Measurements from ENCODE around the gene ZNF367.

ZNF367 gene

GRCh38 chr9:96399325-96399633 is 18.9 kb downstream of the ZNF367 start:
- H3K27ac Mint-ChIP-seq = peak overlapping the region; percentile 20
- DNase-seq (no peak), ATAC-seq (replicated peaks) (no peak)
- peaks cover 3 to 9% of the 10 kb centered on the region in 2 donors for H3K9me3 Mint-ChIP-seq
- peaks cover 5 to 24% of the 10 kb centered on the region in 2 donors for H3K36me3 Mint-ChIP-seq
- H3K4me1 Mint-ChIP-seq = peaks cover 13 to 24% of the 10 kb centered on the region in 2 donors
- no peak overlapping the region for H3K4me3 Mint-ChIP-seq
- H3K27me3 Mint-ChIP-seq = no peaks in the 10 kb centered on the region

GRCh38 chr9:96398582-96399324 is 19.4 kb downstream of the ZNF367 start:
- no peaks in the 10 kb centered on the region for H3K27me3 Mint-ChIP-seq
- H3K36me3 Mint-ChIP-seq = peaks cover 6 to 24% of the 10 kb centered on the region in 2 donors
- H3K4me3 Mint-ChIP-seq = no peak overlapping the region
- H3K27ac Mint-ChIP-seq = peak overlapping the region; percentile 20
- no peak for DNase-seq
- H3K9me3 Mint-ChIP-seq = peaks cover 3 to 9% of the 10 kb centered on the region in 2 donors
- peaks cover 13 to 24% of the 10 kb centered on the region in 2 donors for H3K4me1 Mint-ChIP-seq
- ATAC-seq (replicated peaks) = no peak

DNA sequence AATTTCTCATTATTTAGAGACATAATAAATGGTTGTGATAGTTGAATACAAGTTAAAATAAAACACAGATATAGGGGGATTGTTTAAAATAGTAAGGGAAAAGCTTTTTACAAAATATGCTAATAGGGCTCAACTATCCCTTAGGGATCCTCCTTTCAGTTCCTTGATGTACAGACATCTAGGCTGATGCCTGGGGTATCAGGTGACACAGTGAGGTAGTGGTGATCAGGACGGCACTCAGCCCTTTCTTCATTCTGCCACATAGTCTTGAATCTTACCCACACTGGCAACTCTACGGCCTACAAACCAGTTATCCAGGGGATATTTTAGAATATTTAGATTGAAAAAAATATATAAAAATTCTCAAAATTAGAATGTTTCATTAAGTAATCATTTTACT is 22.2 kb downstream of the ZNF367 start:
- H3K27ac Mint-ChIP-seq = no peak overlapping the region
- H3K4me3 Mint-ChIP-seq = no peak overlapping the region
- peaks cover 9 to 27% of the 10 kb centered on the region in 2 donors for H3K36me3 Mint-ChIP-seq
- no peaks in the 10 kb centered on the region for H3K27me3 Mint-ChIP-seq
- H3K9me3 Mint-ChIP-seq = peaks cover 3 to 9% of the 10 kb centered on the region in 2 donors
- DNase-seq = no peak
- no peak for ATAC-seq (replicated peaks)
- H3K4me1 Mint-ChIP-seq = peaks cover 13 to 24% of the 10 kb centered on the region in 2 donors

DNA sequence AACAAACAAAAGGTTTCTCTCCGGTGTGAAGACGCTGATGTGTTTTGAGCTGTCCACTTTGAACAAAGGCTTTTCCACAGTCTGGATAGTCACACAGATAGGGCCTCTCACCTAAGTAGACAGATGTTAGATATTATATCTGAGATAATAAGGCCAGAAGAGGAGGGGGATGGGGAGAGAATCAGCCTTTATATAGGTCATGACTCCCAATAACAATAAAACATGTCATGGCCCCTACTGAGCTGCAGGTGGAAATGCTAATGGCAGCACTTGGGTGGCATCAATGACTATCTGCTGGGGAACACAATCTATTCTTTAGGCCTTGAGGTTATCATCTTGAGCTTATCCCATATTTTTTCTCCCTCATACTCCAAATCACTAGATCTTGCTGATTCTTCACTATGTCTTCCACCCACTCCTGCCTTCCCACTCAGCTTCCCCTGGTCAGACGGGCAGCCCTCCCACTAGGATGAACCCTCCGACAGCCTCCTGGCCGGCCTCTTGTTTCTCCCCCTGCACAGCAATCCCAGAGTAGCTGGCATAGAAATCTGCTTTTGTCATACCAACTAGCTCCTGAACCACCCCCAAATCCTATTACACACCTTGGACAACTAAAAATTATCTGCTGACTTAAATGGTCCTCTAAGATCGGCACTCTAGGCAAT is 23.2 kb downstream of the ZNF367 start:
- Mint-ChIP-seq H3K36me3 (peaks cover 10 to 22% of the 10 kb centered on the region in 2 donors), H3K27me3 (no peaks in the 10 kb centered on the region), H3K27ac (no peak overlapping the region), H3K9me3 (peaks cover 0 to 3% of the 10 kb centered on the region in 2 donors), H3K4me1 (peaks cover 10 to 17% of the 10 kb centered on the region in 2 donors), H3K4me3 (no peak overlapping the region)
- ATAC-seq (replicated peaks) (no peak), DNase-seq (no peak)

DNA sequence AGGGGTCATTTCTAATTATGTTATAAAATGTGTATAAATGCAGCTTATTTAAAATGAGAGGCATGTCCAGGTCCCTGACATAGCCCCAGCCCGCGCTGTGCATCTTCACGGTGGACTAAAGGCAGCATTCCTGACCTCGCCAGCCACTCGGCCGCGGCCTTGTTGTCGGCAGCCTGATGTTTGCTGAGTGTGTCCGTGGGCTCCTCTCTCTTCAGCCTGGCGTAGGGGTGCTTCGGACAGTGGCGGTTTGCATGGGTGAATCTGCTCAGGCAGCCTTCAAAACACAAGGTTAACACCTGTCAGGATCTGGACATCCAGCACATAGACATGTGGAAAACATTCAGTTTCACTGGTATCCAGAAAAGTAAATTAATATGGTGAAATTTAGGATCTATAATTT is 25.9 kb downstream of the ZNF367 start:
- no peak for DNase-seq
- no peak overlapping the region for H3K4me3 Mint-ChIP-seq
- no peaks in the 10 kb centered on the region for H3K9me3 Mint-ChIP-seq
- H3K27ac Mint-ChIP-seq = no peak overlapping the region
- H3K4me1 Mint-ChIP-seq = no peaks in the 10 kb centered on the region
- no peaks in the 10 kb centered on the region for H3K27me3 Mint-ChIP-seq
- no peak for ATAC-seq (replicated peaks)
- peaks cover 10 to 17% of the 10 kb centered on the region in 2 donors for H3K36me3 Mint-ChIP-seq

DNA sequence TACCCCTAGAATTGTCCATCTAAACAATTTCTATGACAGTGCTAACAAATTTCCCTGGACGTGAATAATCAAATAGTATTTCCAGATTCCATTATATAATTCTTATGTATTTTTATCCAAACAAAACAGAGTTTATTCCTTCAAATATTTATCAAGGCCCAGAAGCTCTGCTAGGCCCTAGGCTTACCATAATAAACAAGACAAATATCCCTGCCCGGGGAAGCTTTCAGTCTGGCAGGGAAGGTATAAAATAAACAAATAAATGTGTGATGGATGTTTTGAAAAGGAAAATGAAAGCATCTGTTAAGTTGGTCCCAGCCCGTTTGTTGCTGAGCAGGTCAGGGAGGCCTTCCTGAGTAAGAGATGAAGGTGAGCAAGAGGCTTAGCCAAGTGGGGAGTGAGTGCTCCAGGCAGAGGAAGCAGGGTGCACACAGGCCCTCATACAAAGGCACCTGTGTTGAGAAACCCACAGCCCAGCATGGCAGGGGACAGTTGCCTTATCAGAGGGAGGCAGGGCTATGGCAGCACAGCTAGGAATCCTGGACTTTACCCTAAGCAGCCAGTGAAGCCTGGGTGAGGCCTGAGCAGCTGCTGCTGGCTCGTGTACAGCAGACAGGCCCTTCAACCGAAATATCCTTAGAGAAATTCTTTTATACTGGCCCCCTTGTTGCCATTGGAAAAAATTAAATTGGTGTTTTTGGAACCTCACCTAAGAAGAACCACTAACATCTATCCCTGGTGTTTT is 27.0 kb downstream of the ZNF367 start:
- Mint-ChIP-seq H3K9me3 (no peaks in the 10 kb centered on the region), H3K36me3 (peaks cover 13 to 21% of the 10 kb centered on the region in 2 donors), H3K27ac (no peak overlapping the region), H3K27me3 (no peaks in the 10 kb centered on the region), H3K4me3 (no peak overlapping the region), H3K4me1 (no peaks in the 10 kb centered on the region)
- DNase-seq (no peak), ATAC-seq (replicated peaks) (no peak)

- H3K27me3 Mint-ChIP-seq = no peaks in the 10 kb centered on the region
- no peaks in the 10 kb centered on the region for H3K9me3 Mint-ChIP-seq
- H3K36me3 Mint-ChIP-seq = peaks cover 14 to 17% of the 10 kb centered on the region in 2 donors
- ATAC-seq (replicated peaks) (no peak), DNase-seq (no peak)
- no peak overlapping the region for H3K27ac Mint-ChIP-seq
- no peak overlapping the region for H3K4me3 Mint-ChIP-seq
- peaks cover 0 to 7% of the 10 kb centered on the region in 2 donors for H3K4me1 Mint-ChIP-seq
Observed at GRCh38 chr9:96388144-96388543, 30.0 kb downstream of the ZNF367 start.

- no peak for DNase-seq
- H3K27me3 Mint-ChIP-seq = peaks cover 8 to 12% of the 10 kb centered on the region in 2 donors
- H3K4me3 Mint-ChIP-seq = no peak overlapping the region
- peaks cover 5 to 12% of the 10 kb centered on the region in 2 donors for H3K4me1 Mint-ChIP-seq
- ATAC-seq (replicated peaks) = no peak
- H3K36me3 Mint-ChIP-seq = peaks cover 9 to 16% of the 10 kb centered on the region in 2 donors
- no peak overlapping the region for H3K27ac Mint-ChIP-seq
- no peaks in the 10 kb centered on the region for H3K9me3 Mint-ChIP-seq
Observed at GRCh38 chr9:96386157-96386556, 32.0 kb downstream of the ZNF367 start.

GRCh38 chr9:96383165-96383942 is 34.8 kb downstream of the ZNF367 start, which contains the start of gene SLC35D2:
TSS of gene SLC35D2 (minus strand) at chr9:96383711. CDS start at chr9:96383634, 77 bp downstream.
- DNase-seq = no peak
- peak within 1 kb of the TSS; percentile 77 to 84 for H3K4me3 Mint-ChIP-seq
- no peaks in the 10 kb centered on the region for H3K9me3 Mint-ChIP-seq
- peaks cover 6 to 13% of the 10 kb centered on the region in 2 donors for H3K36me3 Mint-ChIP-seq
- H3K27ac Mint-ChIP-seq = peak within 1 kb of the TSS; percentile 31
- H3K4me1 Mint-ChIP-seq = peaks cover 5 to 12% of the 10 kb centered on the region in 2 donors
- ATAC-seq (replicated peaks) = peak; percentile 71 to 72
- peaks cover 13 to 14% of the 10 kb centered on the region in 2 donors for H3K27me3 Mint-ChIP-seq

GRCh38 chr9:96382839-96383164 is 35.4 kb downstream of the ZNF367 start:
- Mint-ChIP-seq H3K27ac (peak overlapping the region; percentile 25), H3K9me3 (no peaks in the 10 kb centered on the region), H3K27me3 (peaks cover 13 to 14% of the 10 kb centered on the region in 2 donors), H3K36me3 (peaks cover 6 to 13% of the 10 kb centered on the region in 2 donors), H3K4me1 (peaks cover 5 to 12% of the 10 kb centered on the region in 2 donors), H3K4me3 (peak overlapping the region; percentile 70 to 80)
- ATAC-seq (replicated peaks) (no peak), DNase-seq (no peak)

- Mint-ChIP-seq H3K4me1 (peaks cover 5 to 12% of the 10 kb centered on the region in 2 donors), H3K36me3 (peaks cover 6 to 13% of the 10 kb centered on the region in 2 donors), H3K4me3 (no peak overlapping the region), H3K27ac (no peak overlapping the region), H3K9me3 (no peaks in the 10 kb centered on the region), H3K27me3 (peaks cover 13 to 14% of the 10 kb centered on the region in 2 donors)
- DNase-seq (no peak), ATAC-seq (replicated peaks) (no peak)
Observed at GRCh38 chr9:96382175-96382574, 36.0 kb downstream of the ZNF367 start.

DNA sequence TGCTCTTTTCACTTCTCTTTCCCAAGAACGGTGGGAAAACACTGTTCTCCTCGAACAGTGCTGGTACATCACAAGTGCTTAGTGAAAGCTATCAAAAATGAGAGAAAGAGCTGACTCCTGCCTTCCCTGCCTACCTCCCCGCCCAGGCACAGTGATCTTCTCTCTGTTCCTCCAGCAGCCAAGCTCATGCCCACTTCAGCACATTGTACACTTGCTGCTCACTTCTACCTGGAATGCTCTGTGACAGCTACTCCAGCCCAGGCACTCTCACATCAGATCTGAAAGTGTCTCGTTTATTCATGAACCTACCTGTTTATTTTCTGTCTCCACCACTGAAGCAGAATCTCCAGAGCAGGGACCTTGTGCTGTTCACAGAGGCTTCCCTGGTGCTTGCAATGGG is 36.5 kb downstream of the ZNF367 start:
- H3K36me3 Mint-ChIP-seq = peaks cover 5 to 12% of the 10 kb centered on the region in 2 donors
- H3K27me3 Mint-ChIP-seq = peaks cover 13 to 14% of the 10 kb centered on the region in 2 donors
- peaks cover 5 to 12% of the 10 kb centered on the region in 2 donors for H3K4me1 Mint-ChIP-seq
- no peak overlapping the region for H3K4me3 Mint-ChIP-seq
- no peaks in the 10 kb centered on the region for H3K9me3 Mint-ChIP-seq
- DNase-seq (no peak), ATAC-seq (replicated peaks) (no peak)
- no peak overlapping the region for H3K27ac Mint-ChIP-seq

DNA sequence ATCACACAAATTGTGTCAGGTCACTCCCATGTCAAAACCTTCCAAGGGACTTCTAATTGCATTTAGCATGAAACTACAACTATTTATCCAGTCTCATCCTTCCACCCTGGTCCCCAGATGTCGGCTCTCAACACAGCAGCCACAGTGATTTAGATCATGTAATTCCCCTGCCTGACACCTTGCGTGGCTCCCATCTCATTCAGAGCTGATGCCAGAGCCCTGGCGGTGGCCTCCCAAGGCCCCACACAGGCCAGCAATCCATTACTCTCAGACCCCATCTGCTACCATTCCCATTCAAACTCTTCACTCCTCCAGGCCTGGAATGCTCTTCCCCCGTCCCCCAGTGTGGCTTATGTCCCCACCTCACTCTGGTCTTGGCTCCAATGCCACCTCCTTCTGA is 37.0 kb downstream of the ZNF367 start:
- DNase-seq = no peak
- Mint-ChIP-seq H3K36me3 (peaks cover 3 to 10% of the 10 kb centered on the region in 2 donors), H3K27ac (no peak overlapping the region), H3K9me3 (no peaks in the 10 kb centered on the region), H3K4me3 (no peak overlapping the region), H3K27me3 (peaks cover 13 to 14% of the 10 kb centered on the region in 2 donors), H3K4me1 (peaks cover 5 to 12% of the 10 kb centered on the region in 2 donors)
- no peak for ATAC-seq (replicated peaks)

GRCh38 chr9:96379461-96379860 is 38.7 kb downstream of the ZNF367 start:
- Mint-ChIP-seq H3K27ac (no peak overlapping the region), H3K9me3 (peaks cover 0 to 2% of the 10 kb centered on the region in 2 donors), H3K4me1 (peaks cover 5 to 12% of the 10 kb centered on the region in 2 donors)

More at GRCh38 chr9:96379461-96379860, 38.7 kb downstream of the ZNF367 start:
- peaks cover 3 to 8% of the 10 kb centered on the region in 2 donors for H3K36me3 Mint-ChIP-seq
- DNase-seq (no peak), ATAC-seq (replicated peaks) (no peak)
- peaks cover 13 to 14% of the 10 kb centered on the region in 2 donors for H3K27me3 Mint-ChIP-seq
- no peak overlapping the region for H3K4me3 Mint-ChIP-seq

Measured in stimulated activated naive B cell treated with anti-CD40 and anti-IgM and Interleukin-4, amounts not matched to agents 10 μg/mL and 1 μg/mL and 100 μg/mL, for 72 hours (primary cell).